Vagina (tissue), 2 donors: ENCODE results near the gene GPR52. TPM values are rescaled to one million over a fixed set of nuclear protein-coding genes. Genes with fewer than 3 reads are reported as not detected.
A peak's percentile ranks its signal among the peaks of the same experiment; 100 is the strongest.
"Not testable (repeated sequence)": the region's sequence is repeated elsewhere in the genome, so short reads cannot be mapped to it uniquely, and the experiment has no call there.

Source experiments
- DNase-seq, 2 donors: peaks; one replicate each; pipeline ENCODE4 v3.0.0-alpha.2; 2017; ENCODE audit errors: extremely low spot score in 2 of 2
- H3K27ac ChIP-seq: fragments of 200-600 bp; sonication (generic); one replicate; pipeline ENCODE4 v1.5.1; 2019
- H3K27me3 ChIP-seq: fragments of 200-600 bp; sonication (generic); one replicate; pipeline ENCODE4 v1.5.1; 2019
- H3K36me3 ChIP-seq, 2 donors: fragments of 200-600 bp; sonication (generic); one replicate each; pipeline ENCODE4 v1.5.1; 2017 to 2019
- H3K4me1 ChIP-seq: fragments of 200-600 bp; sonication (generic); one replicate; pipeline ENCODE4 v1.5.1; 2019
- H3K4me3 ChIP-seq, 2 donors: fragments of 200-600 bp; sonication (generic); 1 replicate in 1 of 2; 2 replicates in 1 of 2; pipeline ENCODE4 v1.5.1; 2016 to 2019
- H3K9me3 ChIP-seq: fragments of 200-600 bp; sonication (generic); one replicate; pipeline ENCODE4 v1.5.1; 2019
- CTCF ChIP-seq, 3 experiments: fragments of 450-650 bp in 2 of 3; fragments of 200-600 bp in 1 of 3; sonication (generic) in 1 of 3; IDR thresholded peaks; one replicate each; pipeline ENCODE4 v1.5.1; 2017 to 2019; ENCODE audit warnings: antibody characterized with exemption in 3 of 3, mild to moderate bottlenecking in 2 of 3, moderate library complexity in 2 of 3
- POLR2A ChIP-seq, 2 donors: fragments of 450-650 bp; IDR thresholded peaks; one replicate each; pipeline ENCODE4 v1.6.1; 2017; ENCODE audit warnings: antibody characterized with exemption in 2 of 2, mild to moderate bottlenecking in 2 of 2, moderate library complexity in 2 of 2
- POLR2AphosphoS5 ChIP-seq, 2 donors: sonication (generic); formaldehyde crosslinking; IDR thresholded peaks; one replicate each; pipeline ENCODE4 v1.9.0; 2017; ENCODE audit warnings: antibody characterized with exemption in 2 of 2, mild to moderate bottlenecking in 2 of 2, low read depth in 1 of 2; ENCODE audit not compliant: insufficient read depth in 1 of 2
- intact Hi-C: fragments of 100-400 bp; cut with DNase I; formaldehyde crosslinking; loops from one replicate; pipeline ENCODE4 v1.15.1; 2023
- total RNA-seq: library from RNA; depleted of rRNA; stranded (reverse); fragments of >200 nt; gene quantifications from one replicate; pipeline ENCODE4 v1.2.3, GENCODE V29; 2016

The GPR52 gene
- total RNA-seq, 1 donor from 2014 or later: 2.7 TPM

GRCh38 chr1:174406421-174406820 is 41.3 kb upstream of the GPR52 start:
- intact Hi-C loops: no loop called here
- H3K36me3 ChIP-seq: no peaks in the 10 kb centered on the region
- H3K27ac ChIP-seq: no peak overlapping the region
- no peaks in the 10 kb centered on the region for H3K27me3 ChIP-seq
- H3K4me3 ChIP-seq: no peak overlapping the region
- no peaks in the 10 kb centered on the region for H3K4me1 ChIP-seq
- TF ChIP-seq POLR2AphosphoS5 (IDR thresholded peaks at IDR 0.05; ENCODE audit: insufficient read depth in 1 of 2, low read depth in 1 of 2): peak in 1 of 2 donors; percentile 31
- TF ChIP-seq CTCF (IDR thresholded peaks at IDR 0.05): no peak
- DNase-seq: no peak
- H3K9me3 ChIP-seq: no peaks in the 10 kb centered on the region

- H3K4me3 ChIP-seq: no peak overlapping the region
- H3K27me3 ChIP-seq: no peaks in the 10 kb centered on the region
- TF ChIP-seq POLR2A (IDR thresholded peaks at IDR 0.05): no peak
- TF ChIP-seq CTCF (IDR thresholded peaks at IDR 0.05): no peak
- no peak for TF ChIP-seq POLR2AphosphoS5 (IDR thresholded peaks at IDR 0.05; ENCODE audit: insufficient read depth in 1 of 2, low read depth in 1 of 2)
- DNase-seq: no peak
- intact Hi-C loops: no loop called here
- H3K27ac ChIP-seq: no peak overlapping the region
- H3K4me1 ChIP-seq: no peaks in the 10 kb centered on the region
- H3K9me3 ChIP-seq: no peaks in the 10 kb centered on the region
- H3K36me3 ChIP-seq: no peaks in the 10 kb centered on the region
Measured at GRCh38 chr1:174407665-174408064, 40.1 kb upstream of the GPR52 start.

DNA sequence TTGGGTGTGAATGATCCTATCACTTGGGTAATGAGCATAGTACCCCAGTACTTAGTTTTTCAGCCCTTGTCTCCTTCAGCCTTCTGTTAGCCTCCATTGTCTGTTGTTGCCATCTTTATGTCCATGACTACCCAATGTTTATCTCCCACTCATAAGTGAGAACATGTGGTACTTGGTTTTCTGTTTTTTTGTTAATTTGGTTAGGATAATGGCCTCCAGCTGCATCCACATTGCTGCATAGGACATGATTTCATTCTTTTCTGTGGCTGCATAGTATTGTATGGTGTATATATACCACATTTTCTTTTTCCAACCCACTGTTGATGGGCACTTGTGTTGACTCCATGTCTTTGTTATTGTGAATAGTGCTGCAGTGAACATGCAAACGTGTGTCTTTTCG is 39.6 kb upstream of the GPR52 start:
- Histone ChIP-seq H3K36me3 (no peaks in the 10 kb centered on the region), H3K4me3 (no peak overlapping the region)
- no peak for TF ChIP-seq CTCF (IDR thresholded peaks at IDR 0.05)
- TF ChIP-seq POLR2A (IDR thresholded peaks at IDR 0.05): no peak
- no peak for TF ChIP-seq POLR2AphosphoS5 (IDR thresholded peaks at IDR 0.05; ENCODE audit: insufficient read depth in 1 of 2, low read depth in 1 of 2)

GRCh38 chr1:174409801-174410200 is 38.0 kb upstream of the GPR52 start:
- DNase-seq, intact Hi-C loops, H3K27ac ChIP-seq, H3K9me3 ChIP-seq, H3K4me1 ChIP-seq, H3K36me3 ChIP-seq, H3K27me3 ChIP-seq, H3K4me3 ChIP-seq: not testable (repeated sequence)

More for the DNA sequence above, 39.6 kb upstream of the GPR52 start:
- no peak for DNase-seq
- Histone ChIP-seq H3K27me3 (no peaks in the 10 kb centered on the region), H3K27ac (no peak overlapping the region), H3K9me3 (no peaks in the 10 kb centered on the region), H3K4me1 (no peaks in the 10 kb centered on the region)
- intact Hi-C loops: no loop called here

GRCh38 chr1:174413632-174414031 is 34.1 kb upstream of the GPR52 start:
- Histone ChIP-seq H3K27me3 (no peaks in the 10 kb centered on the region), H3K4me1 (no peaks in the 10 kb centered on the region), H3K4me3 (no peak overlapping the region), H3K36me3 (no peaks in the 10 kb centered on the region), H3K27ac (no peak overlapping the region), H3K9me3 (no peaks in the 10 kb centered on the region)
- intact Hi-C loops: no loop called here
- no peak for TF ChIP-seq POLR2AphosphoS5 (IDR thresholded peaks at IDR 0.05; ENCODE audit: insufficient read depth in 1 of 2, low read depth in 1 of 2)
- TF ChIP-seq CTCF (IDR thresholded peaks at IDR 0.05): no peak
- no peak for TF ChIP-seq POLR2A (IDR thresholded peaks at IDR 0.05)
- DNase-seq: no peak

DNA sequence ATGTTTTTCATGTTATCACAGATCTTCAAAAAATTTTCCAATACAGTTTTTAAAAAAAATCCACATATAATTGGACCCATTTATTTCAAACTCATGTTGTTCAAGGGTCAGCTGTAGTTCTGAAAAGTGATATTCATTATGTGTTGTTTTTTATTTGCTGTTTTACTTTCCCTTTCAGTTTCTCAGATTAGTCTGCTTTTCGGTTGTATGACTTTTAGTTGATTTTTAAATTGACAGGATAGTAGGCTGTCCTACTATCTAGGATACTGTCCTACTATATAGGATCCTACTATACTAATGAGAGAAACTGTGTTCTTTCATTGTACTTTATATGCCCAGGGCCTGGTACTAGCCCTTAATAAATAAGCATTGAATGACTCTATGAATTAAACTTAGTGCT is 33.6 kb upstream of the GPR52 start:
- no peaks in the 10 kb centered on the region for H3K27me3 ChIP-seq

More for the DNA sequence above, 33.6 kb upstream of the GPR52 start:
- Histone ChIP-seq H3K9me3 (no peaks in the 10 kb centered on the region), H3K4me1 (no peaks in the 10 kb centered on the region), H3K27ac (no peak overlapping the region), H3K36me3 (no peaks in the 10 kb centered on the region), H3K4me3 (no peak overlapping the region)
- DNase-seq: no peak
- intact Hi-C loops: no loop called here
- TF ChIP-seq POLR2A (IDR thresholded peaks at IDR 0.05) (no peak), POLR2AphosphoS5 (IDR thresholded peaks at IDR 0.05; ENCODE audit: insufficient read depth in 1 of 2, low read depth in 1 of 2) (no peak), CTCF (IDR thresholded peaks at IDR 0.05) (no peak)
